RWPE2 (cell line): Measurements from ENCODE around the gene OR10J1.

Experiments
- ATAC-seq: fragments of 200-7000 bp; cut with Tn5 transposase; 3 replicates; pipeline ENCODE4 v1.9.1; 2021; ENCODE audit warnings: low read depth
- DNase-seq: peaks from one replicate; pipeline ENCODE4 v3.0.0-alpha.2; 2020; ENCODE audit warnings: low spot score
- H3K27ac ChIP-seq: fragments of 450-650 bp; 2 replicates; pipeline ENCODE4 v1.5.1; 2017; ENCODE audit warnings: mild to moderate bottlenecking; ENCODE audit not compliant: poor library complexity, severe bottlenecking
- H3K27me3 ChIP-seq: fragments of 250-450 bp; sonication (Bioruptor Pico); 2 replicates; pipeline ENCODE4 v1.5.1; 2021; ENCODE audit warnings: mild to moderate bottlenecking, moderate library complexity; ENCODE audit not compliant: insufficient read depth, poor library complexity, severe bottlenecking
- H3K36me3 ChIP-seq: fragments of 250-450 bp; sonication (Bioruptor Pico); 2 replicates; pipeline ENCODE4 v1.5.1; 2020; ENCODE audit warnings: low read depth, mild to moderate bottlenecking, moderate library complexity
- H3K4me1 ChIP-seq: fragments of 250-450 bp; sonication (Bioruptor Pico); 2 replicates; pipeline ENCODE4 v1.5.1; 2021; ENCODE audit warnings: mild to moderate bottlenecking, moderate library complexity; ENCODE audit not compliant: insufficient read depth, poor library complexity, severe bottlenecking
- H3K4me3 ChIP-seq: fragments of 250-450 bp; sonication (Bioruptor Pico); 2 replicates; pipeline ENCODE4 v1.5.1; 2021; ENCODE audit warnings: mild to moderate bottlenecking, moderate library complexity; ENCODE audit not compliant: severe bottlenecking
- H3K9me3 ChIP-seq: fragments of 250-450 bp; sonication (Bioruptor Pico); 2 replicates; pipeline ENCODE4 v1.5.1; 2021; ENCODE audit warnings: mild to moderate bottlenecking, moderate library complexity; ENCODE audit not compliant: severe bottlenecking
- TF ChIP-seq, protein P1 (sequence below): fragments of 450-650 bp; IDR thresholded peaks from one replicate; pipeline ENCODE4 v1.5.1; 2017; ENCODE audit warnings: mild to moderate bottlenecking, moderate library complexity; ENCODE audit not compliant: poor library complexity, severe bottlenecking

Gene OR10J1

DNA sequence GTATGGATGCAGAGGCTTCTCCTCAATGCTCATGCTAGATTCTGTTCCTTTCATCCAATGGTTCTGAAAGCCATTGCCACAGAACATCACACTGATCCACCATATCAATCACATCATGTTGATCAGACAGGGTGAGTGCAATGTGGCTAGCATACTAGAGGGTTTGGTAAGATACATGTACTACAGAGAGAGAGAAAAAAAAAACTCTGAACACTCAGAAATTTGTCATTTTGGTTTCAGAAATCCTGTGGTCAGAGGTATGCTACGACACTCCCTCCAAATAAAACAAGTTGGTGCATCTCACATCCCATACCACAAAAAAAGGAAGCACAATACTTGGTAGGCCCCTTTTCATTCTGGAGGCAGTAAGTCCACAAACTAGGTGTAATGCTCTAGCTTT, 35.4 kb downstream of the OR10J1 start:
- ATAC-seq (no peak), DNase-seq (no peak)
- Histone ChIP-seq H3K27me3 (no peaks in the 10 kb centered on the region), H3K4me1 (peaks cover 14% of the 10 kb centered on the region), H3K27ac (peak overlapping the region; percentile 68), H3K36me3 (no peaks in the 10 kb centered on the region), H3K4me3 (no peak overlapping the region), H3K9me3 (no peaks in the 10 kb centered on the region)
- TF ChIP-seq, protein P1, sequence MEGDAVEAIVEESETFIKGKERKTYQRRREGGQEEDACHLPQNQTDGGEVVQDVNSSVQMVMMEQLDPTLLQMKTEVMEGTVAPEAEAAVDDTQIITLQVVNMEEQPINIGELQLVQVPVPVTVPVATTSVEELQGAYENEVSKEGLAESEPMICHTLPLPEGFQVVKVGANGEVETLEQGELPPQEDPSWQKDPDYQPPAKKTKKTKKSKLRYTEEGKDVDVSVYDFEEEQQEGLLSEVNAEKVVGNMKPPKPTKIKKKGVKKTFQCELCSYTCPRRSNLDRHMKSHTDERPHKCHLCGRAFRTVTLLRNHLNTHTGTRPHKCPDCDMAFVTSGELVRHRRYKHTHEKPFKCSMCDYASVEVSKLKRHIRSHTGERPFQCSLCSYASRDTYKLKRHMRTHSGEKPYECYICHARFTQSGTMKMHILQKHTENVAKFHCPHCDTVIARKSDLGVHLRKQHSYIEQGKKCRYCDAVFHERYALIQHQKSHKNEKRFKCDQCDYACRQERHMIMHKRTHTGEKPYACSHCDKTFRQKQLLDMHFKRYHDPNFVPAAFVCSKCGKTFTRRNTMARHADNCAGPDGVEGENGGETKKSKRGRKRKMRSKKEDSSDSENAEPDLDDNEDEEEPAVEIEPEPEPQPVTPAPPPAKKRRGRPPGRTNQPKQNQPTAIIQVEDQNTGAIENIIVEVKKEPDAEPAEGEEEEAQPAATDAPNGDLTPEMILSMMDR, result no peak

DNA sequence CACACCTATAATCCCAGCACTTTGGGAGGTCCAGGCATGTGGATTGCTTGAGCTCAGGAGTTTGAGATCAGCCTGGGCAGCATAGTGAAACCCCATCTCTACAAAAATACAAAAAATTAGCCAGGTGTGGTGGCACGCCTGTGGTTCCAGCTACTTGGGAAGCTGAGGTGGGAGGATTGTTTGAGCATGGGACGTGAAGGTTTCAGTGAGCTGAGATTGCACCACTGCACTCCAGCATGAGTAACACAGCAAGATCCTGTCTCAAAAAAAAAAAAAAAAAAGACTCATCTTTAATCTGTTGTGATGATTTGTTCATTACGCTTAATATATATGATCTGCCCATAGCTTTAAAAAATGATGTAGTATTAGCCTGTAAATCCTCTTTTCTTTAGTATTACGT, 44.0 kb downstream of the OR10J1 start:
- Histone ChIP-seq H3K4me1 (no peaks in the 10 kb centered on the region), H3K36me3 (no peaks in the 10 kb centered on the region), H3K4me3 (no peak overlapping the region), H3K27ac (no peak overlapping the region), H3K9me3 (peaks cover 2% of the 10 kb centered on the region), H3K27me3 (no peaks in the 10 kb centered on the region)
- no peak for ATAC-seq
- TF ChIP-seq, protein P1, result no peak
- no peak for DNase-seq
